ENCODE data around the gene DRD2.

DNA sequence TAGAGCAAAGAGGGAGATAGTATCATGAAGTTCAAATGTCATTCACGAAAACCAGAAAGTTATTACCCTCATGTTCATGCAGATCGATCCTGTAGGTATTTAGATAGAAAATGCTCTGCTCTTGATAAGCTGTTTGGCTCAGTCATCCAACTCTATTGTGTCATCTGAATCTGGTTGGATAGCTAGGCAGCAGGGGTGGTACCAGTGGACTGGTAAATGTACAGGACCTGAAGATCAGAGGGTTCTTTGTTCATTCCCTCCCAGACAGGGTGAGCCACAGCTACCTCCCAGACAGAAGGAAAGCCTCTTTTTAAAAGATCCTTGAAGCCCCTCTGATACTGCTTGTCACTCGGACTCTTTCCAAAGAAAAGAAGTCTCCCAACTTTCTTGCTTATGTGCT is 29.8 kb upstream of the DRD2 start:
- TF ChIP-seq ZNF24 (tag by site-specific recombination; IDR thresholded peaks at IDR 0.05), result no peak
- TF ChIP-seq ZNF302 (tag by site-specific recombination; IDR thresholded peaks at IDR 0.05; ENCODE audit: low read depth), result no peak
- TF ChIP-seq ZNF654 (tag by site-specific recombination; IDR thresholded peaks at IDR 0.05; ENCODE audit: low read depth), result no peak
- TF ChIP-seq, protein P1, sequence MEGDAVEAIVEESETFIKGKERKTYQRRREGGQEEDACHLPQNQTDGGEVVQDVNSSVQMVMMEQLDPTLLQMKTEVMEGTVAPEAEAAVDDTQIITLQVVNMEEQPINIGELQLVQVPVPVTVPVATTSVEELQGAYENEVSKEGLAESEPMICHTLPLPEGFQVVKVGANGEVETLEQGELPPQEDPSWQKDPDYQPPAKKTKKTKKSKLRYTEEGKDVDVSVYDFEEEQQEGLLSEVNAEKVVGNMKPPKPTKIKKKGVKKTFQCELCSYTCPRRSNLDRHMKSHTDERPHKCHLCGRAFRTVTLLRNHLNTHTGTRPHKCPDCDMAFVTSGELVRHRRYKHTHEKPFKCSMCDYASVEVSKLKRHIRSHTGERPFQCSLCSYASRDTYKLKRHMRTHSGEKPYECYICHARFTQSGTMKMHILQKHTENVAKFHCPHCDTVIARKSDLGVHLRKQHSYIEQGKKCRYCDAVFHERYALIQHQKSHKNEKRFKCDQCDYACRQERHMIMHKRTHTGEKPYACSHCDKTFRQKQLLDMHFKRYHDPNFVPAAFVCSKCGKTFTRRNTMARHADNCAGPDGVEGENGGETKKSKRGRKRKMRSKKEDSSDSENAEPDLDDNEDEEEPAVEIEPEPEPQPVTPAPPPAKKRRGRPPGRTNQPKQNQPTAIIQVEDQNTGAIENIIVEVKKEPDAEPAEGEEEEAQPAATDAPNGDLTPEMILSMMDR (tag by site-specific recombination; IDR thresholded peaks at IDR 0.05), result no peak
- no peak for TF ChIP-seq ZNF621 (tag by site-specific recombination; IDR thresholded peaks at IDR 0.05)
- TF ChIP-seq ZNF510 (tag by site-specific recombination; IDR thresholded peaks at IDR 0.05; ENCODE audit: insufficient replicate concordance), result no peak
- no peak for TF ChIP-seq ZNF266 (tag by site-specific recombination; IDR thresholded peaks at IDR 0.05; ENCODE audit: low read depth)
- TF ChIP-seq PRDM1 (tag by site-specific recombination; IDR thresholded peaks at IDR 0.05), result no peak
- no peak for TF ChIP-seq ATF2 (tag by site-specific recombination; IDR thresholded peaks at IDR 0.05; ENCODE audit: low read depth)
- TF ChIP-seq ELK4 (IDR thresholded peaks at IDR 0.05; ENCODE audit: borderline replicate concordance, low read depth, low read length), result no peak
- no peak for TF ChIP-seq ZNF362 (tag by site-specific recombination; IDR thresholded peaks at IDR 0.05)
- no peak for TF ChIP-seq ZNF274 (IDR thresholded peaks at IDR 0.05; ENCODE audit: low read length)
- TF ChIP-seq ZNF274 (tag by site-specific recombination; IDR thresholded peaks at IDR 0.05; ENCODE audit: borderline replicate concordance), result no peak
- TF ChIP-seq YY2 (tag by site-specific recombination; IDR thresholded peaks at IDR 0.05), result no peak

Data from HEK293 (cell line).